ENCODE data around the gene PHF20. TPM values are rescaled to one million over a fixed set of nuclear protein-coding genes. Genes with fewer than 3 reads are reported as not detected.

PHF20 gene
- total RNA-seq, 1 experiment from 2014 or later, result 65.8 TPM

GRCh38 chr20:35972462-35972861 is 200.6 kb downstream of the PHF20 start:
- CTCF ChIA-PET, result no interaction called here
- no peaks in the 10 kb centered on the region for H3K36me3 Mint-ChIP-seq
- POLR2A ChIA-PET, result no interaction called here
- no peak overlapping the region for H3K27ac Mint-ChIP-seq
- DNase-seq (ENCODE audit: low spot score) (no peak), ATAC-seq (no peak)
- H3K9me3 Mint-ChIP-seq, result peaks cover 14% of the 10 kb centered on the region
- H3K4me3 Mint-ChIP-seq, result no peak overlapping the region
- H3K4me1 Mint-ChIP-seq, result peaks cover 11% of the 10 kb centered on the region
- no peaks in the 10 kb centered on the region; the same call in 1 of the 2 replicates for H3K27me3 Mint-ChIP-seq (ENCODE audit: low read depth)
- TF ChIP-seq GTF2I (CRISPR knock-in tag; conservative IDR thresholded peaks at IDR 0.05), result no peak
- TF ChIP-seq NR2C2 (CRISPR knock-in tag; IDR thresholded peaks at IDR 0.05), result no peak
- TF ChIP-seq ZNF317 (CRISPR knock-in tag; IDR thresholded peaks at IDR 0.05; ENCODE audit: borderline replicate concordance, low read depth), result no peak
- TF ChIP-seq FOXK1 (CRISPR knock-in tag; IDR thresholded peaks at IDR 0.05), result no peak
- no peak for TF ChIP-seq ATF3 (CRISPR knock-in tag; conservative IDR thresholded peaks at IDR 0.05)
- no peak for TF ChIP-seq ZSCAN18 (CRISPR knock-in tag; IDR thresholded peaks at IDR 0.05)

- DNase-seq (ENCODE audit: low spot score) (no peak), ATAC-seq (no peak)
- ChIA-PET CTCF (interaction anchor here (1.1 kb wide), 1 partner anchor 14 kb away, joined by 3 read pairs; no protein-coding TSS in a partner anchor), POLR2A (no interaction called here)
- H3K36me3 Mint-ChIP-seq, result no peaks in the 10 kb centered on the region
- H3K9me3 Mint-ChIP-seq, result peaks cover 14% of the 10 kb centered on the region
- no peak for TF ChIP-seq E2F5 (CRISPR knock-in tag; IDR thresholded peaks at IDR 0.05)
- no peak for TF ChIP-seq MLX (CRISPR knock-in tag; IDR thresholded peaks at IDR 0.05)
- no peak for TF ChIP-seq CBFB (CRISPR knock-in tag; IDR thresholded peaks at IDR 0.05; ENCODE audit: low read depth)
- no peak for TF ChIP-seq ZNF671 (CRISPR knock-in tag; IDR thresholded peaks at IDR 0.05)
- TF ChIP-seq ERG (CRISPR knock-in tag; IDR thresholded peaks at IDR 0.05), result no peak
- no peak for TF ChIP-seq ZSCAN18 (CRISPR knock-in tag; IDR thresholded peaks at IDR 0.05)
- TF ChIP-seq CREM (CRISPR knock-in tag; IDR thresholded peaks at IDR 0.05), result no peak
- TF ChIP-seq MAX (CRISPR knock-in tag; IDR thresholded peaks at IDR 0.05), result no peak
- TF ChIP-seq FOXJ3 (CRISPR knock-in tag; IDR thresholded peaks at IDR 0.05; ENCODE audit: borderline replicate concordance), result no peak
- no peak for TF ChIP-seq JAZF1 (CRISPR knock-in tag; IDR thresholded peaks at IDR 0.05)
- no peak overlapping the region for H3K27ac Mint-ChIP-seq
- H3K4me1 Mint-ChIP-seq, result no peaks in the 10 kb centered on the region
- no peaks in the 10 kb centered on the region; the same call in 1 of the 2 replicates for H3K27me3 Mint-ChIP-seq (ENCODE audit: low read depth)
- no peak overlapping the region for H3K4me3 Mint-ChIP-seq
These were observed 202.4 kb downstream of the PHF20 start for GRCh38 chr20:35974256-35974655.
